ENCODE results near the gene TUBA4A. TPM values are rescaled to one million over a fixed set of nuclear protein-coding genes. Genes with fewer than 3 reads are reported as not detected.

The TUBA4A gene
- total RNA-seq, 1 experiment from 2014 or later: 40.8 TPM

DNA sequence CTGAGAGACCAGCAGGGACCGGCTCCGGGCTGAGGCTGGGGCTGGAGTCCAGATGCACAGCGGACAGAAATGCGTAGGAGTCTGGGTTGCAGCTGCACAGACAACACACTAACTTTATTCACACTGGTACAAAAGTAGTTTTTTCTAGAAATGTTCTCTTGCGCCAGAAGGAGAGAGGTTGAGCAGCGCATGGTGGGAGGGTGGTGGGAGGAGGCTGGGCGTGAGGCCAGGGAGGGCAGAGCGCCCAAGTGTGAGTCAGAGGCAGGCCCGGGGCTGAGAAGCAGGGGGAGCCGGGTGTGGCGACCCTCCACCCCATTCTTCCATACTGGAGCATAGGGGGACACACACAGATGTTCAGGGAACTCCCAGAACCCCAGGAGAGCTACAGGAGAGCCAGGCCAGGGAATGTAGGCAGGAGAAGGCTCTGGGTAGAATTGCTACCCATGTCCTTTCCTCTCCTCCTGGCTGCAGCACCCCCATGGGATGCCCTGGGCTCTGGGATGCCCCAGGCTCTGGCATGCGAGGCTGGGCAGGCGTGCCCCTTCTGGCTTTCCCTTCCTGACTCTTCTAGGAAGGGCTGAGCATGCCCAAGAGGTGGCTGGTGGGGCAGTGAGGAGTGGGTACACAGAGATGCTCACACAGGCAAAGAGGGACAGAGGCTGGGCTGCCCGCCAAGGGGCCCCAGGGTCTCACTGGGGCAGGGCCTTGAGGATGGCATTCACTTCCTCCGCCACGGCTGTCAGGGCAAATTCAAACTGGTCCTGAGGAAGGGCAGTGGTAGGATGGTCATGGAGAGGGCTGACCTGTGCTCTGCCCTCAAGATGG, 36.0 kb upstream of the TUBA4A start:
- no peaks in the 10 kb centered on the region for H3K9me3 Mint-ChIP-seq
- H3K27ac Mint-ChIP-seq: no peak overlapping the region
- POLR2A ChIA-PET: interaction anchor here (0.7 kb wide), 1 partner anchor 42 kb away, joined by 6 read pairs; no protein-coding TSS in a partner anchor
- DNase-seq (ENCODE audit: low spot score): no peak
- ATAC-seq: no peak
- H3K4me3 Mint-ChIP-seq: no peak overlapping the region
- CTCF ChIA-PET: no interaction called here
- peaks cover 2% of the 10 kb centered on the region; the same call in 1 of the 2 replicates for H3K36me3 Mint-ChIP-seq
- TF ChIP-seq NFATC4 (CRISPR knock-in tag; IDR thresholded peaks at IDR 0.05): no peak
- no peak for TF ChIP-seq ATF1 (CRISPR knock-in tag; IDR thresholded peaks at IDR 0.05)
- no peak for TF ChIP-seq KAT7 (CRISPR knock-in tag; IDR thresholded peaks at IDR 0.05; ENCODE audit: borderline replicate concordance)
- no peak for TF ChIP-seq EMX1 (CRISPR knock-in tag; IDR thresholded peaks at IDR 0.05)
- no peak for TF ChIP-seq NR2C2 (CRISPR knock-in tag; IDR thresholded peaks at IDR 0.05)
- TF ChIP-seq, protein P1, sequence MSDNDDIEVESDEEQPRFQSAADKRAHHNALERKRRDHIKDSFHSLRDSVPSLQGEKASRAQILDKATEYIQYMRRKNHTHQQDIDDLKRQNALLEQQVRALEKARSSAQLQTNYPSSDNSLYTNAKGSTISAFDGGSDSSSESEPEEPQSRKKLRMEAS (CRISPR knock-in tag; IDR thresholded peaks at IDR 0.05): no peak
- TF ChIP-seq ZNF138 (CRISPR knock-in tag; conservative IDR thresholded peaks at IDR 0.05): no peak
- TF ChIP-seq CREB1 (CRISPR knock-in tag; IDR thresholded peaks at IDR 0.05): no peak
- peaks cover 20% of the 10 kb centered on the region for H3K4me1 Mint-ChIP-seq
- H3K27me3 Mint-ChIP-seq (ENCODE audit: low read depth): peaks cover 22% of the 10 kb centered on the region

- Mint-ChIP-seq H3K27ac (no peak overlapping the region), H3K4me3 (no peak overlapping the region)
- no peak for ATAC-seq
Measured at GRCh38 chr2:219289195-219289536, 35.4 kb upstream of the TUBA4A start.

More at GRCh38 chr2:219289195-219289536, 35.4 kb upstream of the TUBA4A start:
- POLR2A ChIA-PET: interaction anchor here (0.7 kb wide), 1 partner anchor 41 kb away, joined by 6 read pairs; no protein-coding TSS in a partner anchor
- DNase-seq (ENCODE audit: low spot score): no peak
- Mint-ChIP-seq H3K9me3 (no peaks in the 10 kb centered on the region), H3K27me3 (ENCODE audit: low read depth) (peaks cover 19% of the 10 kb centered on the region), H3K4me1 (peaks cover 17% of the 10 kb centered on the region), H3K36me3 (peaks cover 2% of the 10 kb centered on the region; the same call in 1 of the 2 replicates)
- CTCF ChIA-PET: no interaction called here
- TF ChIP-seq TEAD1 (CRISPR knock-in tag; IDR thresholded peaks at IDR 0.05) (no peak), HMGXB4 (CRISPR knock-in tag; IDR thresholded peaks at IDR 0.05) (no peak), CTCF (IDR thresholded peaks at IDR 0.05) (no peak), PRRX2 (CRISPR knock-in tag; IDR thresholded peaks at IDR 0.05) (no peak), NR2C2 (CRISPR knock-in tag; IDR thresholded peaks at IDR 0.05) (no peak), FOXJ3 (CRISPR knock-in tag; IDR thresholded peaks at IDR 0.05; ENCODE audit: borderline replicate concordance) (no peak), ELF4 (CRISPR knock-in tag; IDR thresholded peaks at IDR 0.05; ENCODE audit: low read depth) (no peak), HMGA2 (CRISPR knock-in tag; IDR thresholded peaks at IDR 0.05) (no peak)
- TF ChIP-seq, protein P2, sequence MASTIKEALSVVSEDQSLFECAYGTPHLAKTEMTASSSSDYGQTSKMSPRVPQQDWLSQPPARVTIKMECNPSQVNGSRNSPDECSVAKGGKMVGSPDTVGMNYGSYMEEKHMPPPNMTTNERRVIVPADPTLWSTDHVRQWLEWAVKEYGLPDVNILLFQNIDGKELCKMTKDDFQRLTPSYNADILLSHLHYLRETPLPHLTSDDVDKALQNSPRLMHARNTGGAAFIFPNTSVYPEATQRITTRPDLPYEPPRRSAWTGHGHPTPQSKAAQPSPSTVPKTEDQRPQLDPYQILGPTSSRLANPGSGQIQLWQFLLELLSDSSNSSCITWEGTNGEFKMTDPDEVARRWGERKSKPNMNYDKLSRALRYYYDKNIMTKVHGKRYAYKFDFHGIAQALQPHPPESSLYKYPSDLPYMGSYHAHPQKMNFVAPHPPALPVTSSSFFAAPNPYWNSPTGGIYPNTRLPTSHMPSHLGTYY (CRISPR knock-in tag; IDR thresholded peaks at IDR 0.05): no peak
- TF ChIP-seq, protein P3, sequence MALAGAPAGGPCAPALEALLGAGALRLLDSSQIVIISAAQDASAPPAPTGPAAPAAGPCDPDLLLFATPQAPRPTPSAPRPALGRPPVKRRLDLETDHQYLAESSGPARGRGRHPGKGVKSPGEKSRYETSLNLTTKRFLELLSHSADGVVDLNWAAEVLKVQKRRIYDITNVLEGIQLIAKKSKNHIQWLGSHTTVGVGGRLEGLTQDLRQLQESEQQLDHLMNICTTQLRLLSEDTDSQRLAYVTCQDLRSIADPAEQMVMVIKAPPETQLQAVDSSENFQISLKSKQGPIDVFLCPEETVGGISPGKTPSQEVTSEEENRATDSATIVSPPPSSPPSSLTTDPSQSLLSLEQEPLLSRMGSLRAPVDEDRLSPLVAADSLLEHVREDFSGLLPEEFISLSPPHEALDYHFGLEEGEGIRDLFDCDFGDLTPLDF (CRISPR knock-in tag; IDR thresholded peaks at IDR 0.05): no peak
- TF ChIP-seq, protein P4, sequence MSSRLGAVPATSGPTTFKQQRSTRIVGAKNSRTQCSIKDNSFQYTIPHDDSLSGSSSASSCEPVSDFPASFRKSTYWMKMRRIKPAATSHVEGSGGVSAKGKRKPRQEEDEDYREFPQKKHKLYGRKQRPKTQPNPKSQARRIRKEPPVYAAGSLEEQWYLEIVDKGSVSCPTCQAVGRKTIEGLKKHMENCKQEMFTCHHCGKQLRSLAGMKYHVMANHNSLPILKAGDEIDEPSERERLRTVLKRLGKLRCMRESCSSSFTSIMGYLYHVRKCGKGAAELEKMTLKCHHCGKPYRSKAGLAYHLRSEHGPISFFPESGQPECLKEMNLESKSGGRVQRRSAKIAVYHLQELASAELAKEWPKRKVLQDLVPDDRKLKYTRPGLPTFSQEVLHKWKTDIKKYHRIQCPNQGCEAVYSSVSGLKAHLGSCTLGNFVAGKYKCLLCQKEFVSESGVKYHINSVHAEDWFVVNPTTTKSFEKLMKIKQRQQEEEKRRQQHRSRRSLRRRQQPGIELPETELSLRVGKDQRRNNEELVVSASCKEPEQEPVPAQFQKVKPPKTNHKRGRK (CRISPR knock-in tag; IDR thresholded peaks at IDR 0.05; ENCODE audit: borderline replicate concordance): no peak
- TF ChIP-seq, protein P5, sequence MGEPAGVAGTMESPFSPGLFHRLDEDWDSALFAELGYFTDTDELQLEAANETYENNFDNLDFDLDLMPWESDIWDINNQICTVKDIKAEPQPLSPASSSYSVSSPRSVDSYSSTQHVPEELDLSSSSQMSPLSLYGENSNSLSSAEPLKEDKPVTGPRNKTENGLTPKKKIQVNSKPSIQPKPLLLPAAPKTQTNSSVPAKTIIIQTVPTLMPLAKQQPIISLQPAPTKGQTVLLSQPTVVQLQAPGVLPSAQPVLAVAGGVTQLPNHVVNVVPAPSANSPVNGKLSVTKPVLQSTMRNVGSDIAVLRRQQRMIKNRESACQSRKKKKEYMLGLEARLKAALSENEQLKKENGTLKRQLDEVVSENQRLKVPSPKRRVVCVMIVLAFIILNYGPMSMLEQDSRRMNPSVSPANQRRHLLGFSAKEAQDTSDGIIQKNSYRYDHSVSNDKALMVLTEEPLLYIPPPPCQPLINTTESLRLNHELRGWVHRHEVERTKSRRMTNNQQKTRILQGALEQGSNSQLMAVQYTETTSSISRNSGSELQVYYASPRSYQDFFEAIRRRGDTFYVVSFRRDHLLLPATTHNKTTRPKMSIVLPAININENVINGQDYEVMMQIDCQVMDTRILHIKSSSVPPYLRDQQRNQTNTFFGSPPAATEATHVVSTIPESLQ (CRISPR knock-in tag; IDR thresholded peaks at IDR 0.05): no peak

Measured in WTC11 (cell line).